KMS-11 (cell line): Measurements from ENCODE around the gene TMEM54.

ENCODE experiments used
- H2AFZ ChIP-seq: fragments of 200-600 bp; sonication (generic); 2 replicates; pipeline ENCODE4 v1.6.1; 2016; ENCODE audit warnings: antibody characterized with exemption, mixed run types, low read depth
- H3K27ac ChIP-seq: fragments of 200-600 bp; sonication (generic); 2 replicates; pipeline ENCODE4 v1.6.1; 2016; ENCODE audit warnings: mild to moderate bottlenecking, mixed run types
- H3K27me3 ChIP-seq: fragments of 200-600 bp; sonication (generic); 2 replicates; pipeline ENCODE4 v1.6.1; 2017; ENCODE audit warnings: mild to moderate bottlenecking, low read depth, mixed run types, moderate library complexity; ENCODE audit not compliant: insufficient read depth
- H3K36me3 ChIP-seq: fragments of 200-600 bp; sonication (generic); 2 replicates; pipeline ENCODE4 v1.6.1; 2017; ENCODE audit warnings: mild to moderate bottlenecking, mixed run types; ENCODE audit not compliant: insufficient read depth
- H3K4me1 ChIP-seq: fragments of 200-600 bp; sonication (generic); 2 replicates; pipeline ENCODE4 v1.6.1; 2016; ENCODE audit warnings: mild to moderate bottlenecking, low read depth, mixed run types; ENCODE audit not compliant: poor library complexity, severe bottlenecking
- H3K4me2 ChIP-seq: fragments of 200-600 bp; sonication (generic); 2 replicates; pipeline ENCODE4 v1.7.0; 2016; ENCODE audit warnings: mild to moderate bottlenecking, mixed run types
- H3K4me3 ChIP-seq: fragments of 200-600 bp; sonication (generic); IDR thresholded peaks from 2 replicates; pipeline ENCODE4 v1.6.1; 2017; ENCODE audit warnings: low read depth, low read length, mixed read lengths; ENCODE audit not compliant: insufficient read depth
- H3K79me2 ChIP-seq: fragments of 200-600 bp; sonication (generic); 2 replicates; pipeline ENCODE4 v1.6.1; 2016; ENCODE audit warnings: low read depth, mixed run types; ENCODE audit not compliant: insufficient read depth
- H3K9ac ChIP-seq: fragments of 200-600 bp; sonication (generic); 2 replicates; pipeline ENCODE4 v1.6.1; 2016; ENCODE audit warnings: mild to moderate bottlenecking, mixed run types
- H4K20me1 ChIP-seq: fragments of 200-600 bp; sonication (generic); 2 replicates; pipeline ENCODE4 v1.6.1; 2016; ENCODE audit warnings: mild to moderate bottlenecking, mixed run types; ENCODE audit not compliant: insufficient read depth
- CTCF ChIP-seq: fragments of 200-600 bp; sonication (generic); conservative IDR thresholded peaks from 2 replicates; pipeline ENCODE4 v1.6.1; 2017; ENCODE audit warnings: low read depth, mild to moderate bottlenecking, antibody characterized with exemption, low read length, moderate library complexity, mixed read lengths

Gene TMEM54

GRCh38 chr1:32876341-32877210 is 24.6 kb downstream of the TMEM54 start:
- peak; percentile 95 for TF ChIP-seq CTCF
- H2AFZ ChIP-seq: no peak overlapping the region
- H3K4me2 ChIP-seq: no peak overlapping the region

GRCh38 chr1:32874860-32875752 is 26.1 kb downstream of the TMEM54 start:
- H3K4me1 ChIP-seq: peaks cover 5% of the 10 kb centered on the region
- H3K36me3 ChIP-seq: no peaks in the 10 kb centered on the region
- TF ChIP-seq CTCF: no peak
- H2AFZ ChIP-seq: no peak overlapping the region
- H3K4me2 ChIP-seq: no peak overlapping the region
- H3K9ac ChIP-seq: no peak overlapping the region
- H3K79me2 ChIP-seq: no peaks in the 10 kb centered on the region
- no peaks in the 10 kb centered on the region for H3K27me3 ChIP-seq
- H3K4me3 ChIP-seq: no peak overlapping the region
- no peak overlapping the region for H3K27ac ChIP-seq
- H4K20me1 ChIP-seq: no peaks in the 10 kb centered on the region

More at GRCh38 chr1:32876341-32877210, 24.6 kb downstream of the TMEM54 start:
- peaks cover 5% of the 10 kb centered on the region for H3K4me1 ChIP-seq
- H3K79me2 ChIP-seq: no peaks in the 10 kb centered on the region
- no peak overlapping the region for H3K9ac ChIP-seq
- no peaks in the 10 kb centered on the region for H4K20me1 ChIP-seq
- no peak overlapping the region for H3K27ac ChIP-seq
- no peaks in the 10 kb centered on the region for H3K36me3 ChIP-seq
- H3K4me3 ChIP-seq: no peak overlapping the region
- H3K27me3 ChIP-seq: no peaks in the 10 kb centered on the region

- TF ChIP-seq CTCF: no peak
- no peaks in the 10 kb centered on the region for H4K20me1 ChIP-seq
- no peak overlapping the region for H3K4me3 ChIP-seq
- no peak overlapping the region for H3K9ac ChIP-seq
- no peak overlapping the region for H2AFZ ChIP-seq
- H3K36me3 ChIP-seq: no peaks in the 10 kb centered on the region
- H3K4me2 ChIP-seq: no peak overlapping the region
- H3K79me2 ChIP-seq: no peaks in the 10 kb centered on the region
- H3K4me1 ChIP-seq: peaks cover 5% of the 10 kb centered on the region
- H3K27me3 ChIP-seq: no peaks in the 10 kb centered on the region
- no peak overlapping the region for H3K27ac ChIP-seq
Measured at GRCh38 chr1:32873484-32873883, 27.7 kb downstream of the TMEM54 start.

- Histone ChIP-seq H3K9ac (no peak overlapping the region), H3K4me3 (no peak overlapping the region), H3K79me2 (no peaks in the 10 kb centered on the region), H3K27me3 (no peaks in the 10 kb centered on the region), H3K27ac (no peak overlapping the region), H4K20me1 (no peaks in the 10 kb centered on the region), H3K36me3 (no peaks in the 10 kb centered on the region), H2AFZ (no peak overlapping the region), H3K4me1 (peaks cover 5% of the 10 kb centered on the region), H3K4me2 (no peak overlapping the region)
- no peak for TF ChIP-seq CTCF
Measured at GRCh38 chr1:32872192-32872460, 29.1 kb downstream of the TMEM54 start.
